NCI-H524 (cell line): ENCODE results near the gene TMEM150B.

ENCODE experiments used
- DNase-seq, 2 experiments: peaks; one replicate each; lab custom pipeline; 2025; lab: John Stamatoyannopoulos, UW

Gene TMEM150B

GRCh38 chr19:55278391-55279135 lies 46.6 kb downstream of the TMEM150B start:
- DNase-seq = no peak

DNA sequence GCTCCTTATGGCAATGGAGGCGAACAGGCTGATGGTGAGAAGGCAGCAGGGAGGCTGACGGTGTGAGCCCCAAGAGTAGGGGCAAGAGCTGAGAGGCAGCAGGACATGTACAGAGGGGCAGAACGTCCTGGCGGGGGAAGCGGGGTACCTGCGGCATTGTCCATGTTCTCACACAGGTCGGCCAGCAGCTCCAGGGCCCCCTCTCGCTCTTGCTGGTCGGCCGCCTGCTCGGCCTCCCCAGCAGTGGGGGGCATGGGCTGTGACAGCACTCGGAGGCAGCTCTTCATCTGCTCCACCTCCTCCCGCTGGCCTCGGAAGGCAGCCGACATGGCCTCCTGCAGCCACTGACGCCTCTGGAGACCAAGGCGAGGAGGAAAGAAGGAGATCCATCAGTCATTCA lies 47.6 kb downstream of the TMEM150B start:
- DNase-seq = no peak

GRCh38 chr19:55276720-55277430 lies 48.3 kb downstream of the TMEM150B start:
- DNase-seq = no peak

GRCh38 chr19:55275851-55276719 lies 49.1 kb downstream of the TMEM150B start:
- DNase-seq = no peak

DNA sequence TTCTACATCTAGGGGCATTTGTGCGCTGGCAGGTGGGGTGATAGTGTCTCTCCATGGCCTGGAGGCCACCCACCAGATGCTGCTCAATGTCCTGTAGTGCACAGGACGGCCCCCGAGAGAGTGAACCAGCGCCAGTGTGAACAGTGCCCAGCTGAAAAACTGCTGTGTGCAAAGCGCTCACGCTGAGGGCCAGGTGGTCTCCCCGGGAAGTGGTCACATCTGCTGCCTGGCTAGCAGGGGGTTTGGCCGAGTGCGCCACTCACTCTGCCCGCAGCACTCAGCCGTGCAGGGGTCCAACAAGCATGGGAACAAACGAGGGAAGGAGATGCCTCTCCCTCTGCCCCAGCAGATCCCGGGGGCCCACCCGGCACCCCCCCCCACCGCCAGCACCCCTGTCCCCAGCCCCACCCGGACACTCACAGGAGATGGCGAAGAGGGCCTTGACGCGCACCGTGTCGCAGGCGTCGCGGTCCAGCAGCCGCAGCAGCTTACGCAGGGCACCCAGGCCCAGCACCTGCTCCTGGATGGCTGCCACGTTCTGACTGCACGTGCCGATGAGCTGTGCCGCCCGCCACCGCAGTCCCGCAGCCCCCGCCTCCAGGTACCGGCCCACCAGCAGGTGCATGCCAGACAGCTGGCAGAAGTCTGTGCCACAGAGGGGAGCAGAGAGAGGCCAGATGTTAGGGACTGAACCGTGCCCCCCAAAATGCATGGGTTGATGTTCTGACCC lies 51.0 kb downstream of the TMEM150B start:
- no peak for DNase-seq

DNA sequence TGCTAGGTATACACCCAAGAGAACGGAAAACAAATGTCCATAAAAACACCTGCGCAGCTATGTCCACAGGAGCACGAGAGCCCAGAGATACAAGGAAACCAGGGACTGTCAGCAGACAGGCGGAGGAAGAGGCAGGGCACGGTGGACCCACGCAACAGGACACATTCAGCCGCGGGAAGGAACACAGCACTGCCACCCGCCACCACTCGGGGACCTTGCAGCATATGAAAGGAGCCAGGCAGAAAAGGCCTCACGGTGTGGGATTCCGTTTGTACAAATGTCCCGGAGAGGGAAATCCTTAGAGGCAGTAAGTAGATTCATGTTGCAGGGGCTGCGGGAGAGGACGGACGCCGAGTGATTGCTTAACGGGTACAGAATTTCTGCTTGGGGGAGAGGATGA lies 53.0 kb downstream of the TMEM150B start:
- DNase-seq = no peak

DNA sequence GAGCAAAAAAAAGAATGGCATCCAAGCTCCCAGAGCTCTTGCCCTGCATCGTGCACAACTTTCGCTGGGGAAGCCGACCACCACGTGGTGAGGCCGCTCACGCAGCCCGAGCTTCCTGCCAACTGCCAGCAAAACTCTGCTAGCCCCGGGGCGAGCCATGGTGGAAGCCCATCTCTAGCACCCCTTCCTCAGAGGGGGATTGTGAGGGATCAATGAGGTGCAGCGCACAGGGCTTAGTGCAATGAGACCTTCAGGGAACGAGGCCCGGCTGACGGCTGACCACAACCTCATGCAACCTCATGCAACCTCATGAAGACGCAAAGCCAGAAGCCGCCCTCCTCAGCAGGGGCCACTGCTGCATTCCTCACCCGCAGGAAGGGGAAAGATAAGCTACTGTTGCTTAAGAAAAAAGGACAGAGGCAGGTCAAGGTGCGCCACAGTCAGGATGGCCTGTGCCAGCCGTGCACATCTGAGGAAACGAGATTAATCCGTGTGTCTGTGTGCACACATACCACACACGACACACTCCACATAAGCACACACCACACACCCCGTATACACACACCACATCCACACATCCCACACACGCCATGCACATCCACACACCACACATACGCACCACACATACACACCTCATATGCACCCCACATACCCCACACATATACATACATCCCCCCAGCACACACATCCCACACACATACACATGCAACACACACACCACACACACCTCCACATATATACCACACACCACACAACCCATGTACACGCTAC lies 54.8 kb downstream of the TMEM150B start:
- no peak for DNase-seq

DNA sequence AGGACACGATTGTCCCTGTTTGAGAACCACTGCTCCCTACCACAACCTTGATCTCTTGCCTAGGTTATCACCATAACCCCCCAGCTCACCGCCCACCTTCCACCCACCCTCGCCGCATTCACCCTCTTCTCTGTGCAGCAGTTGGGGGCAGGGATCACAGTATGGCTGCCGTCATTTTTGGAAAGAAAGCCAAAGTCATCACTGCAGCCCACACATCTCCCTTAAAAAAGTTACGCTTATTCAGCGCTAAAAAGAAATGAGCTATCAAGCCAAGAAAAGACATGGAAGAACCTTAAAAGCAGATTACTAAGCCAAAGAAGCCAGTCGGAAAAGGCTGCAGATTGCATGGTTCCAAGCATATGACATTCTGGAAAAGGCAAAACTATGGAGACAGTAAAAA lies 55.8 kb downstream of the TMEM150B start:
- no peak for DNase-seq

GRCh38 chr19:55266840-55267239 lies 58.3 kb downstream of the TMEM150B start:
- no peak for DNase-seq

GRCh38 chr19:55266404-55266803 lies 58.7 kb downstream of the TMEM150B start:
- DNase-seq = no peak

DNA sequence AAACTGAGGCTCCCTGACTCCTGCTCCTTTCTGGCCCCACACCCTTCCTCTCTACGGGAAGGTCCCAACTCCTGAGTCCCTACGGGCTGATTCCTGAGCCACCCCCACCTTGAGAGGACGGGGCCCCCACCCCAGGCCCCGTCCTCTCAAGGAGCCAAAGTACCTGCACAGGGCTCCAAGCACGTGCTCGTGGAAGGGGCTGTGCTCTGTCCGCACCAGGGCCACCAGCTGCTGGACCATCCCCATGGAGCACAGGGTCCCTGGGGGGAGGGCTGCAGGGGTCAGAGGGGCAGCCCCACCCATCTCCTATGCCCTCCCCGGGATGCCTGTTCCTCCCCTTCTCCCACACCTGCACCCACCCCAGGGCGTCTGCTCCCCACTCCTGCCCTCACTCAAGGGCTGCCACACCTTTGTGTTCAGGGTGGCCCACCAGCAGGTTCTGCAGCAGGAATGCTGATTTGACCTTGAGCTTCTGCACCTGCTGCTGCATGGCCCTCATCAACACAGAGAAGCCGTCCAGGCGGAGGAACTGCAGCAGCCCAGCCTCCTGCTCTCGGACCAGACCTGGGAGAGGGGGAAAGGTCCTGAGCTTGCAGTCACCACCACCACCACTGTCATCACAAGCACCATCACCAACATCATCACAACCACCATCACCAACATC lies 59.3 kb downstream of the TMEM150B start:
- no peak for DNase-seq

DNA sequence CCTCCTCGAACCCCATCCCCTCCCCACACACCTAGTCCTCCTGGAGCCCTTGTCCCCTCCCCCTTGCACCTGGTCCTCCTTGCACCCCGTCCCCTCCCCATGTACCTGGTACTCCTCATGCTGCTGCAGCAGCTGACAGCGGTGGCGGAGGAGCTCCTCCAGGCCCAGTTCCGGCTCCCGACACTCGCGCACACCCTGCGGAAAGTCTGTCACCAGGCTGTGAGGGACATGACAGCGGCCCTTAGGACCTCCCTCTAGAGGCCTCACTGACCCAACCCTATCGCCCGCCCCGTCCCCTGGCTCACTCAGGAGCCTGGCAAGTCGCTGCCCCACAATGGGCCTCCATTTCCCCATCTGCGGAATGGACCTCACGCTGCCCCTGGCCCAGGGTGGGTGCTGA lies 60.0 kb downstream of the TMEM150B start:
- no peak for DNase-seq

- no peak for DNase-seq
These were observed 60.6 kb downstream of the TMEM150B start for GRCh38 chr19:55264531-55264930.
